Activated CD8-positive, alpha-beta memory T cell treated with anti-CD3 and anti-CD28 coated beads for 4 hours (primary cell): Measurements from ENCODE around the gene SLC22A16.

ENCODE experiments used
- DNase-seq, 2 donors: peaks; one replicate each; pipeline ENCODE4 v3.0.0-alpha.2; 2020; ENCODE audit warnings: low read depth in 2 of 2

The SLC22A16 gene

DNA sequence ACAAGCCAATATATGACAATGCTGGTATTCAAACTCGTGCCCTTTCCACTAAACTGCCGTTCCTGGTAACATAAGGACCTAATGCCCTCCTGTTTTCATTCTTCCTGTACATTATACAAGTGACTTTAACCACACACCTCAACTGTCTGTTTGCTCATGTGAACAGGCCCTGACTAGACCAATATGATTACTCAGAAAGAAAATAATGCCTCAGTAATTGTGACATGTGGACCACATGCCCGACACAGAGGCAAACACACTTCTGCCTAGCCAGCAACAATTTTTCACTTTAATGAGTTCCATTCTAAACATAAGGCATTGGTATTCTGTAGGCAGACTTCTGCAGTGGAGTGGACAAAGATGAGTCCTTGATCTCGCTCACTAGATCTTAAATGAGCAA, 30.0 kb downstream of the SLC22A16 start:
- DNase-seq: no peak

DNA sequence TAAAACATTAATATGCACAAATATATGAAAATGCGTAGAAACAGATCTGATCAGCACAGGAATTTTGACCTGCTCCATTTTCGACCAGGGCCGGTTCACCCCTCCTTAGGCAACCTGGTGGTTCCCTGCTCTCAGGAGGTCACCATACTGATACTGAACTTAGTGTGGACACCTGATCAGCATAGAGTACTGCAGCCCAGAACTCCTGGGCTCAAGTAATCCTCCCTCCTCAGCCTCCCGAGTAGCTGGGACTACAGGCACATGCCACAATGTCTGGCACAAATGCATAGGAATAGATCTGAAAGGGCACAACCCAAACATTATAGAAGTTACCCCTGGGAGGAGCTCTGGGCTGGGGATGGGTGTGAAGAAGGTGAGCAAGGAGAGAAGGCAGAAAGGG, 36.4 kb downstream of the SLC22A16 start:
- no peak for DNase-seq

DNA sequence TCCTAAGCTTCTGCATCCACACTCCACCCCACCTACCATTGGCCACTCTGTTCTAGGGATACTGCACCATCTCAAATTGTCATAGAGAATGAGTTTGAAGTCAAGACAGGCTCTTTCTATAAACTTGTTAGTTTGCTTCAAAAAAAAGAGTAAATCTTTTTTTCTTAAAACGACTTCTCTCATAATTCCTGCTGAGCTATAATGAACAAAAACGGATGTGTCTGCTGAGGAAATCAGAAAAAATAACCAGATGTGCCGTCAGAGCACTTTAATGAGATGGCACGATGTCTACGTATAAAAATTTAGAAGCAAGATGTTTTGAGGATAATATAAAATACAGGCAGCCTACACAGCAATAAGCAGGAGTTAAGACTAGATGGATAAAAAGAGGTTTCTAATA, 37.1 kb downstream of the SLC22A16 start:
- DNase-seq: no peak

DNA sequence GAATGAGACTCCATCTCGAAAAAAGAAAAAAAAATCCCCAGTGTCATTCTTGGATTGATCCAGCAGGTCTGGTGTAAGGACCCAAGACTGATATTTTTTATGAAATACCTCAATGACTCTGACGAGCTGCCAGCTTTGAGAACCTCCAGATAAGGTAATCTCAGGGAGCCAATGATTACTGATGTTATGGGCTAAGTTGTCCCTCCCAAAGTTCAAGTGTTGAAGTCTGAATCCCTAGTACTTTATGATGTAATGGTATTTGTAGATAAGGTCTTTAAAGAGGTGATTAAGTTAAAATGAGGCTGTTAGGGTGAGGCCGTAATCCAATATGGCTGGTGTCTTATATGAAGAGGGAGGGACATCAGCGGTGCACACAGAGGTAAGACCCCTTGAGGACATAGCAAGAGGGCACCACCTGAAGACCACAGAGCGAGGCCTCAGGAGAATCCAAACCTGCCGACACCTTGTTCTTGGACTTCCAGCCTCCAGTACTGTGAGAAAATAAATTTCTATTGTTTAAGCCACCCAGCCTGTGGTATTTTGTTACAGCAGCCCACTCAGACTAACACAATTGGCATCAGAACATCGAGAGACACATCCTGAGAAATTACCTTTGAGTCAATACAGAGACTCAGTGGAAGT, 41.3 kb downstream of the SLC22A16 start:
- DNase-seq: no peak

DNA sequence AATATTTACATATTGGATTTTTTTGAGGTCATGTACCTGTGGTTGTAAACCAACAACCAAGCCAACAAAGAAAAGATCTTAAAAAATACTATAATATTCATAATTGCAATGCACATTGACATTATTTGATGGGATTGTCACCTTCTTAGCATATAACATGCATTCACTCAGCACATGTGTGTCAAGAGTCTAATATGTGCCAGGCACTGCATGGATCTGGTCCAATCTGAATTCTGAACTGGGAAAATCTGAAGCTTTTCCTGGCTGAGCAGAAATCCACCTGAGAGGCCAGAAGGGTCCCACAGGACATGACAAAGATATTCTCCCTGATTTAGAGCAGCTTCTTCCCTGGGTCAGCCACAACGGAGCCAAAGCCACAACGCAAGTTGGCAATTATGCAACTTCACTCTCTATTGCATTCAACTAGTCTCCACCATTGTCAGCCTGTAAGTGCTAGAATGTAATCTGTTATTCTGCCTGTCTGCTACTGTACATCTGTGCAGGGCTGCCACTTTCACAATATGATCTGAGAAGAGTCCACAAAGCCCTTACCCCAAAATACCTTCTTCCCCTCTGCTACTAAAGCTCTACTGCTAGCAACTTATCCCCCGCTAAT, 44.0 kb downstream of the SLC22A16 start:
- no peak for DNase-seq

DNA sequence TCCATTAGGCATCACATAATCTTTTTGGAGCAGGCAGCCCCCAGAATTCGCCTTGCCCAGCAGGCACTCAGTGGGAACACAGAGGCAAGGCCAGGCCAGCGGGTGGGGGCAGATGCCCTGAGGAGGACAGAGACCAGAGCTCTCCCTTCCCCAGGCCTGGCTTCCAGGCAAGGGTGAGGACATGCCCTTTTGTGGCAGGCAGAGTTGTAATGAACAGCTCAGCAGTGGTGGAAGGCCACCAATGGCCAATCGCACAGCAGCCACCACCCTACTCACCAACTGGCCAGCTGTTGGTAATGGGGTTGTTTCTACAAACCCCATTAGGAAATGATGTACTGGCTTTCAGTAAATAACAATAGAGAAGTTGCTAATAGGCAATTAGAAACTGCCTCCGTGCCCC, 45.7 kb downstream of the SLC22A16 start:
- no peak for DNase-seq

DNA sequence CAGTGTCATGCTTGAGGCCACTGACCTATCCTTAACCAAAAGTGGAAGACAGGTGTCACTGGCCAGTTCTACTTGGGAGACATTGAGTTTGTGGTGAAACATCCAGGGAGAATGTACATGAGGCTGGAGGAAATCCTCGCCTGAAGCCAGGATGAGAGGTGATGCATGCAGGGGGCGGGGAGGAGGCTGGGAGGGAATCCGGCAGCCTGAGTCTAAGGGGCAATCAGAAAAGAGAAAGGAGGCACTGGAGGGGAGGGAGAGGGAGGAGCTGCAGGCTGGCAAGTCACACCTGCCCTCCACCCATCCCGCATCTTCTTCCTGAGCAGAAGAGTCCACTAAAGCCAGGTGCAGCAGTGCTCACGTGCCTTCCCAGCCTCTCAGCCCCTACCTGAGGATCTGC, 46.2 kb downstream of the SLC22A16 start:
- DNase-seq: no peak

DNA sequence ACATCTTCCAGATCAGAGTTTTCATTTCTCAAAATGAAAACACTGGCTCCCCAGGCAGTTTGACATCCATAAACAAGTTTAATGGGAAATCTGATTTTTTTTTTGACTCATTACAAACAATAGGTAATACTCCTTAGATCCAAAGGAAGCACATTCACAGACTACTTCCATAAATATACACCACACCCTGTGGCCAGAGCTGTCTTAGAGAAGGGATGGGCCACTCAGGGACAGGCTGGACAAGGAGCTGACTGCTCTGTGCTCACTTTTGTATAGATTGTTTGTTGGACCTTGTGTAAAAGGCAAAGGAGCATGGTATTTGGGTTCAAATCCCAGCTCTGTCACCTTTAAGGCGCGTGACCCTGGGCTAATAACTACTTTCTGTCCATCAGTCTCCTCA, 48.3 kb downstream of the SLC22A16 start:
- DNase-seq: no peak

DNA sequence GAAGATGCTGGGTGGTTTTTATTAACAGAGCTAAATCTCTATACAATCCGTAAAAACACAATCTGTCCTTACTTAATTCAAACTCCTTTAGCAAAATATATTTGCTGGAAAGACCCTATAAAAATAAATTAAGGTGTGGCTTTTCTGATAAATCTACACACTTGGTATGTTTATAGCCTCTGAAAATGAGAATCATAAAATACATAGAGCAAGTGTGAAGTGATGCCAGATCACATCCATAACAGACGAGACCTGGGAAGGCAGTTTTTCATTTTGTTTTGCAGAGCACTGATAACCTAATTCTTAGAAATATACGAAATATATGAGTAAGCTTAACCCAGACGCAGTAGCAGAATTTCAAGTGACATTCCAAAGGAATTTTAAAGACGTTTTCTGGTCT, 50.6 kb downstream of the SLC22A16 start:
- DNase-seq: no peak

DNA sequence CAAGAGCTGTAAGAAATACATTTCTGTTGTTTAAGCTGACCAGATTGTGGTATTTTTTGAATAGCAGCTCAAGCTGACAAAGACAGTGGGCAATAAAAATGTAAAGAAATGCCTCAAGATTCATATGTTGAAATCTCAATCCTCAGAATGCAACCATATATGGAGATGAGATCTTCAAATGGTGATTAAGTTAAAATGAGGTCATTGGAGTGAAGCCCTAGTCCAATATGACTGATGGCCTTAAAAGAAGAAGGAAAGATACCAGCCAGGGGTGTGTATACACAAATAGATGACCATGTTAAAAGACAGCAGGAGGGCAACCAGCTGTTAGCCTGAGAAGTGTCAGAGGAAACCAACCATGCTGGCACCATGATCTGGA, 54.0 kb downstream of the SLC22A16 start:
- no peak for DNase-seq

DNA sequence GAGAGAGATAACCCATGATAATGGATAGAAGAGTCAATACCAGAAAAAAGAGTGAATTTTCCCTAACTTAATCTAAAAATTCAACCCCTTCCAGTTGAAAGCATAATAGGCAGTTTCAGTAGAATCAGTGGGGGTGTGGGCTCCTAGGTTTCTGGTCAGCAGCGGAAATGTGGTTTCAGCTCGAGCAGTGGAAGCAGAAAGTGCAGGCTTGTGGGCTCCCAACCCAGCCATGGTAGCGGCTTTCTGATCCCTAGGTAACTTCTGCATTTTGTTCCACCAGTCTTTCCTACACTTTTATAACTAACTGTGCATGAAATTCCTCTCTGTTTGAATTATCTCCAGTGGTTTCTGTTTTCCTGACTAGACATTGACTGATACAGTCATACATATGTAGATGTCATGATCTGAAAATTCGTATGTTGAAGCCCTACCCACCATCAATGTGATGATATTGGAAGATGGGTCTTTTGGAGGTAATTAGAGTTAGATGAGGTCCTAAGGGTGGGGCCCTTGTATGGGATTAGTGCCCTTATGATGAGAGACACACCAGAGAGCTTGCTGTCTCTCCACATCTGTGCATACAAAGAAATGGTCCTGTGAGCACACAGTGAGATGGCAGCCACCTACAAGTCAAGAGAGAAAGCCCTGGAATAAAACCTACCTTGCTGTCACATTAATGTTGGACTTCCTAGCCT, 54.5 kb downstream of the SLC22A16 start:
- no peak for DNase-seq

DNA sequence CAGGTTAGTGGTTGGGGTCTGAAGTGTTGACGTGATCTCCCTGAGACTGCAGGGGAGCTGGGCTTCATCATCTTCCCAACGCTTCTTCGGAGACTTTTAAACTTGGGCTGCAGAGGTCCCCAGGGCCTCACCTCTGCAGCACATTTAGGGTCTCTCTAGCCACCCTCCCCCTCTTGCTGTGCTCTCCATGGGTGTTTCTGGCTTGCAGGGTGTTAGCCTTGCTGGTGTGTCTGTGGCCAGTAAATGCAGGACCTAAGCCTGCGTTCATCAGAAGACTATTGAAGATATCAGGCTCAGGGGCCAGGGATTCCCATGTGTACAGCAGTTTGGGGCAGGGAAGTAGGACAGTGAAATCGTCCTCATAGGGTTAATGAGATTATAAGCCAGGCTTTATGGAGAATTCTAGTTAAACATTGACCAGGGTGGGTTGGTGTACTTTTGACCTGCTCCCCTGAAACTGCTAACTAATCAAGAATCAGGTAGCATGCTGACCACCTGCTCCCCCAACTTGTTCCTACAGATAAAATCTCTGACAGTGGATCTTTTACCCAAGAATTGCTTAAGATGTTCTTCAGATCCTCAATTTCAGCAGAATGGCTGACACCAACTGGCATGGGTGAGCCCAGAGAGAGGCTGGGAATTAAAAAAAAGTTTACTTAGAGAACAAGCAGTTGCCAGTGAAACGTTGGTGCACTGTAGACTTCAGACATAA, 57.2 kb downstream of the SLC22A16 start:
- DNase-seq: no peak

DNA sequence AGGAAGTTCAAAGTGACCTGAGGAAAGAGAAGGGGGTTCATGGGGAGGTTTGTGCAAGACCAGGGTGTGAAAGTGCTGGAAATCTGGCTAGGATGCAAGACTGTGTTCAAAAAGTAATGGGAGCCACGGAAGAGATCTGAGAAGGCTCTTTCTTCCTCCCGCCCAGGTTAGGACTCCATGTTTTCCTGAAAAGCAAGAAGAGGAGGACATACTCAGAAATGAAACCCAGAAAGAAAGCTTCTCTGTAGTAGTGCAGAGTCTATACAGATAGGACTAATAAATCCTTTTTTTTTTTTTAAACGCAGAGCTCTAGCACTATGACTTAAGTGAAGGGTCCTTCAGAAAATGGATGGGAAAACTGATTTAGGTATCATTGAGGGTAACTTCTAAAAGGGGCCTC, 57.8 kb downstream of the SLC22A16 start:
- DNase-seq: no peak

DNA sequence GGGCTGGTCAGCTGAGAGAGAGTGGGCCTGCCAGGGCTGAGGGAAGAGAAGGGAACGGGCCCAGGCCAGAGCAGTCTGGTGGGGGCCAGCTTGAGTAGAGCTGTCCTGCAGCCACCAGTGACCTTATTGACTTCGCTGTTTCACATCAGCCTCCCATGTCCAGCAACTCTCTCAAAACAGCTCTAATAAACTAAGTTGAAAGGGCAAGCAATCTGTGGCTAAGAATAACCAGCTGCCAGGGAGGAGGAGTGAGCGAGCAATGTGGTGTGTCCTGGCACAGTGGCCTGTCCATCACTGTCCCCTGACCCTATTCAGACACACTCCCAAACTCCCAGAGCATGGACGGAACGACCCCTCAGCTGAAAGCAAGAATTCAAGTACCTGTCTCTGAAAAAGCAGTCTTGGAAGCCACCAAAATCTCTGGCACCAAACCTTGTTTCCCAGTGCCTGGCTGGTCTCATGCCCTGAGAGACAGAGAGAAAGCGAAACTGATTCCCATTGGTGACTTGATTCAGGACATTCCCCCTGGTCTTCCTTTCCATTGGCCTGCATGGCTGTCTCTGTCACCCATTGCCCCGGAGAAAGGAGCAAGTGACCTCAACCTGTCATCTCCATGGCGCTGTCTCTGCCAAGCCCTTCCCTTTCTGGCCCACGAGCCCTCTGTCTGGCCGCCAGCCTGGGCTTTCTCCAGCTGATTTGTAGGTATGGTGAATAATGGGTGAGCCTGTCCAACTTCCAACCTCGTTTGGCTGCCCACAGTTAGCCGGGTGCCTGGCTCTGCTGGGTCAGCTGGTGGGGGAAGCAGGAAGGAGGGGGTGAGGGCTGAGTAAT, 61.1 kb downstream of the SLC22A16 start, which contains the start of gene DDO:
Gene DDO, minus strand, starts transcription at position 490 of the 831 bp plus-strand sequence. CDS start 2,113 bp downstream, outside the sequence.
- DNase-seq: no peak

DNA sequence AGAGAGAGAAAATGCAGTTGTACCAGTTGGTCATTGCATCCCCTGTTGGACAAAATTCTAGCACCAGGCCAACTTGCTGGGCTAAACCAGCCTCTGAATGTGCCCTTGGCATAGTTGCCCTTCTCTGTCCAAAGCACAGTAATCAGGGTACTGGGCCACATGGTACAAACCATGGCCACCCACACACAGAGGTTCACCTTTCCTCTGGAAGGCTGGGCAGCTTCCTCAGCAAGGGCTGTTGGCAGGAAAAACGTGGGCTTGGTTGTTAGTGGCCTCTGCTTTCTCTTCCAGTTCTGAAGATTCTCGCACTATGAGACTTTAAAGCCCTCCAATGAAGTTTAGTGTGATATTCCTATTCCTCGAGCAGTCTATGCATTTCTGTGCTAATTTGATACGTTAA, 61.7 kb downstream of the SLC22A16 start:
- DNase-seq: no peak

DNA sequence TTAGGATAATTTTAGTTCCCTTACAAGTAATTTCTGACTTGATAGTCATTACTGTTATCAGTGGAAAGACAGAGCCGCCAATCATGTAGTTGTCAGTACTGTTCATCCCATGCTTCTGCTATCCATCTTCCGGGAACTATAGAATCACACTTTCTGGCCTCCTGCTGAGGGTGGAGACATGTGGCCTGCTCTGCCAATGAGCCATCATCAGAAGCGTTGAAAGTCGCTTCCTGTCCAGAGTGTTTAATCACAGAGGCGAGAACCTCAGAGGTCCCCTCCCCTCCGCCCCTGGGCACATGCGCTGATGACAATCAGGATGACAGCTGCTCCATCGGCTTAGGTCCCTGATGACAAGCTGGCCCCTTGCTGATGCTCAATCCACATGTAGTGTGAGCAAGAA, 64.1 kb downstream of the SLC22A16 start:
- no peak for DNase-seq

DNA sequence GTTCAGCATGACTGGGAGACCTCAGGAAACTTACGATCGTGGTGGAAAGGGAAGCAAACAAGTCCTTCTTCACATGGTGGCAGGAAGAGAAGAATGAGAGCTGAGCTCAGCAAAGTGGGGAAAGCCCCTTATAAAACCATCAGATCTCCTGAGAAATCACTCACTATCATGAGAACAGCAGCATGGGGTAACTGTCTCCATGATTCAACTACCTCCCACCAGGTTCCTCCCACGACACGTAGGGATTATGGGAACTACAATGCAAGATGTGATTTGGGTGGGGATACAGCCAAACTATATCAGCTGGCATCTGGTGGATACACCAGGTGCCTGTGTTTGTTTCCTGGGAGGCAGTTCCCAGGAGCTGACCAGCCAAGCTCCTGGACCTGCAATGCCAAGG, 65.9 kb downstream of the SLC22A16 start:
- no peak for DNase-seq

DNA sequence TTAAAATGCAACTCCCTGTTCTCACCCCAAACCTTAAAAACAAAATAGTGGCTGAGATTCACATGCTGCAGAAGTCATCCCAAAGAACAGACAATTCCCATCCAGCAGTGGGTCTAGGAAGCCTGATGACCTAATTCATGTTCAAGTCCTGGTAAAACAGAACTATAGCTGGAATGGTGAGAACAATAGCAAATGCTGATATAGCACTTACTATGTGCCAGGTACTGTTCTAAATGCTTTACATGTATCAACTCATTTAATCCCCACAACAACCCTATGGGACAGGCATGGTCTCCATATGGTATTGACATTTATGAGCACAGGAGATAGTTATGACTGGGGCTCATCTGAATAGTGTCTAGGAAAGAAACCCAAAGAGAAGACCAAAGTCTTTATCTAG, 66.6 kb downstream of the SLC22A16 start:
- DNase-seq: no peak

DNA sequence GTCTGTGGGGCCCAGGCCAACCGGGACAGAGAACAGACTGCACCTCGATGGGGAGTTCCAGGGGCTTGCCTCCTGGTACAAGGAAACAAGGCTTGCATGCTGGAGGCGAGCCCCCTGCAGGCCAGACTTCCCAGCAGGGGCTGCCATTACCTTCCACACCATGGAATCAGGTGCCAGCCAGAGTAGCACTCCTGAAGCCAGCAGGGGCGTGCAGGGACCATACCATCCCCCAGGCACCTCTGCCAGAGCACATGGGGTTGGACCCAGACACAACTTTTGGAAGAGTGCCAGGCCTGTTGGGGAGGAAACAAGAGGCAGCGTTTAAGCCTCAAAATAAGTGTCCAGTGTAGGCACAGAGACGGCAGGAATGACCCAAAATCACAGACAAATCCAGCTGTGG, 67.5 kb downstream of the SLC22A16 start:
- DNase-seq: no peak

DNA sequence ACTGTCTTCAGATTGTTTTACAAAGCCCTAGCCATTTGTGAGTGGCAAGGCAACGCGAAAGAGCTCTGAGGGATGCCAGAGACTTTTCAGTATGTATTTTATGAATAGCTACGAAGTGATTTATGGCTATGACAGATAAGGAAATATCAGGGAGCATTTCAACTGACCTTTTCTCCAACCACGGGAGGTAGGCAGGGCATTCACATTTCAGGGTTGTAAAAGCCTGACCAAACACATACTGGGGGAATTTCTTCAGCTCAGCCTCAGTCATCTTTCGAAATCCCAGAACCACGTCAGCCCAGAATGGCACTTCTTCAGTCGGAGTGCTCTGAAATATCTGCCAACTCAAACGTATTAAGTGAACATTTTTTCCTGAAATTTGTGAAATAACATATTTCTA, 71.8 kb downstream of the SLC22A16 start:
- DNase-seq: no peak

DNA sequence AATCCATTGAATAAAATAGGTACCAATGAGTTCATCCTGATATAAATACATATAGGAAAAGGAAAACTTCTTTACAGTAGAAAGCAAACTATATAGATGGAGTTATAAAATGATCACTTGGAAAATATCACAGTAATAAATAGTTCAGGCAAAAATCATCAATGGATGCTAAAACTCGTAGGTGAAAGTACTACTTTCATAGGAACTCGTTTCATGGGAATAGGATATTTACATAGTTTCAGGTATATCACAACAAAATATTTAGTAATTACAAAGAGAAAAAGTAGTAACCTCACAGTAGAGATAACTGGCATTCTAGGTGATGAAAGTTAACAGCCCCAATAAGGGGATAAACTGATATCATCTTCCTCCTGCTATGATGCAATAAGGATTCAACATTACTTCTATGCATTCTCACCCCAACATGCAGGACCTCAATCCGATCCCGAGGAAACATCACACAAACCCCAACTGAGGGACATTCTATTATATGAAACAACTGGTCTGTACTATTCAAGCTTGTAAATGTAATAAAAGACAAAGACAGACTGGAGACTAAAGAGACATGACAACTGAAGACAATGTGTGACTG, 74.7 kb downstream of the SLC22A16 start:
- no peak for DNase-seq
